Caco-2 (cell line): ENCODE results near the gene PHEX. TPM values are rescaled to one million over a fixed set of nuclear protein-coding genes. Genes with fewer than 3 reads are reported as not detected.

Source experiments
- BruUV-seq: library from RNA; stranded (reverse); fragments of 400-500 nt; replicated peaks from 2 replicates; lab custom pipeline; 2021; lab: Mats Ljungman, UMichigan
- CTCF ChIA-PET: fragments of 300-600 bp; sonication (Branson Sonifier 250); formaldehyde crosslinking; loops from one replicate; lab custom pipeline; 2022; ENCODE audit warnings: antibody characterized with exemption; lab: Charles Lee
- POLR2A ChIA-PET: fragments of 300-600 bp; sonication (Branson Sonifier 250); formaldehyde crosslinking; loops from one replicate; lab custom pipeline; 2022; ENCODE audit warnings: antibody characterized with exemption; lab: Charles Lee
- DNase-seq, 2 experiments: peaks; one replicate each; pipeline versions ENCODE4 v3.0.0 to v3.0.0-alpha.2; 2020 to 2022
- H3K27me3 ChIP-seq: replicated peaks from 2 replicates; pipeline ENCODE4 v1.6.0; 2011; ENCODE audit warnings: low read length; ENCODE audit not compliant: control insufficient read depth, insufficient read depth
- H3K36me3 ChIP-seq: 2 replicates; pipeline ENCODE4 v1.5.1; 2011; ENCODE audit warnings: low read length; ENCODE audit not compliant: control insufficient read depth, insufficient read depth
- H3K4me1 ChIP-seq: fragments of 250-450 bp; sonication (Bioruptor Pico); 2 replicates; pipeline ENCODE4 v1.5.1; 2020; ENCODE audit warnings: mild to moderate bottlenecking
- H3K4me3 ChIP-seq: 2 replicates; pipeline ENCODE4 v1.5.1; 2011; ENCODE audit warnings: low read depth, mild to moderate bottlenecking, control low read depth, low read length
- H3K9me3 ChIP-seq: fragments of 250-450 bp; sonication (Bioruptor Pico); 2 replicates; pipeline ENCODE4 v1.5.1; 2020; ENCODE audit warnings: mild to moderate bottlenecking, moderate library complexity
- H3K27ac Mint-ChIP-seq: one replicate; pipeline ENCODE4 v1.8.0; 2022; ENCODE audit warnings: mixed read lengths; ENCODE audit not compliant: unreplicated experiment
- H3K27me3 Mint-ChIP-seq: one replicate; pipeline ENCODE4 v1.8.0; 2022; ENCODE audit warnings: mixed read lengths; ENCODE audit not compliant: insufficient read depth, unreplicated experiment
- H3K36me3 Mint-ChIP-seq: one replicate; pipeline ENCODE4 v1.8.0; 2022; ENCODE audit warnings: mild to moderate bottlenecking, mixed read lengths; ENCODE audit not compliant: insufficient read depth, unreplicated experiment
- H3K4me1 Mint-ChIP-seq: one replicate; pipeline ENCODE4 v1.8.0; 2022; ENCODE audit warnings: low read depth, mixed read lengths; ENCODE audit not compliant: unreplicated experiment
- H3K4me3 Mint-ChIP-seq: one replicate; pipeline ENCODE4 v1.8.0; 2022; ENCODE audit warnings: mild to moderate bottlenecking, moderate library complexity, mixed read lengths; ENCODE audit not compliant: unreplicated experiment
- H3K9me3 Mint-ChIP-seq: one replicate; pipeline ENCODE4 v1.8.0; 2022; ENCODE audit warnings: mixed read lengths; ENCODE audit not compliant: unreplicated experiment
- CTCF ChIP-seq, 2 experiments: fragments of 200-600 bp in 1 of 2; IDR thresholded peaks; 1 replicate in 1 of 2; 2 replicates in 1 of 2; pipeline versions ENCODE4 v1.5.1 to v1.8.0; 2011 to 2022; ENCODE audit warnings: antibody characterized with exemption in 1 of 2, control low read depth in 1 of 2, inconsistent platforms in 1 of 2, low read depth in 1 of 2, low read length in 1 of 2, mild to moderate bottlenecking in 1 of 2, moderate library complexity in 1 of 2; ENCODE audit not compliant: insufficient read depth in 1 of 2, severe bottlenecking in 1 of 2, unreplicated experiment in 1 of 2
- intact Hi-C: fragments of 100-400 bp; cut with micrococcal nuclease; formaldehyde crosslinking; loops from one replicate; pipeline ENCODE4 v1.10.0; 2022; ENCODE audit not compliant: unreplicated experiment
- total RNA-seq: library from RNA; stranded (reverse); gene quantifications from 2 replicates; pipeline ENCODE4 v1.2.3, GENCODE V29; 2022

Gene PHEX
- total RNA-seq, 1 experiment from 2014 or later: 0.75 TPM

GRCh38 chrX:22165732-22166457, 133.8 kb downstream of the PHEX start:
- H3K36me3 ChIP-seq: no peaks in the 10 kb centered on the region
- H3K4me1 Mint-ChIP-seq: no peaks in the 10 kb centered on the region
- H3K9me3 ChIP-seq: no peaks in the 10 kb centered on the region
- H3K4me3 ChIP-seq: no peak overlapping the region
- no peak overlapping the region for H3K4me3 Mint-ChIP-seq
- no peaks in the 10 kb centered on the region for H3K36me3 Mint-ChIP-seq
- no peaks in the 10 kb centered on the region for H3K9me3 Mint-ChIP-seq
- BruUV-seq: no TSS peak
- intact Hi-C loops: no loop called here
- ChIA-PET POLR2A (interaction anchor here (0.6 kb wide), 1 partner anchor 1574 kb away, joined by 5 read pairs; no protein-coding TSS in a partner anchor), CTCF (no interaction called here)
- no peaks in the 10 kb centered on the region for H3K27me3 ChIP-seq
- no peak for TF ChIP-seq CTCF (IDR thresholded peaks at IDR 0.05; ENCODE audit: insufficient read depth in 1 of 2, low read depth in 1 of 2, low read length in 1 of 2, severe bottlenecking in 1 of 2, unreplicated experiment in 1 of 2)
- no peaks in the 10 kb centered on the region for H3K27me3 Mint-ChIP-seq
- H3K27ac Mint-ChIP-seq: no peak overlapping the region
- no peaks in the 10 kb centered on the region for H3K4me1 ChIP-seq
- DNase-seq: no peak

GRCh38 chrX:22171287-22172060, 139.3 kb downstream of the PHEX start:
- H3K36me3 ChIP-seq: no peaks in the 10 kb centered on the region
- intact Hi-C loops: no loop called here
- BruUV-seq: no TSS peak
- CTCF ChIA-PET: no interaction called here
- POLR2A ChIA-PET: no interaction called here
- H3K27me3 ChIP-seq: no peaks in the 10 kb centered on the region
- H3K4me1 Mint-ChIP-seq: no peaks in the 10 kb centered on the region
- H3K36me3 Mint-ChIP-seq: no peaks in the 10 kb centered on the region
- H3K27me3 Mint-ChIP-seq: no peaks in the 10 kb centered on the region
- DNase-seq: no peak
- H3K9me3 Mint-ChIP-seq: no peaks in the 10 kb centered on the region
- no peaks in the 10 kb centered on the region for H3K4me1 ChIP-seq
- H3K27ac Mint-ChIP-seq: no peak overlapping the region
- no peak for TF ChIP-seq CTCF (IDR thresholded peaks at IDR 0.05; ENCODE audit: insufficient read depth in 1 of 2, low read depth in 1 of 2, low read length in 1 of 2, severe bottlenecking in 1 of 2, unreplicated experiment in 1 of 2)
- no peak overlapping the region for H3K4me3 ChIP-seq
- no peak overlapping the region for H3K4me3 Mint-ChIP-seq
- no peaks in the 10 kb centered on the region for H3K9me3 ChIP-seq

GRCh38 chrX:22173966-22174365, 141.8 kb downstream of the PHEX start:
- Mint-ChIP-seq H3K9me3 (no peaks in the 10 kb centered on the region), H3K27ac (no peak overlapping the region), H3K4me1 (no peaks in the 10 kb centered on the region), H3K4me3 (no peak overlapping the region), H3K36me3 (no peaks in the 10 kb centered on the region), H3K27me3 (no peaks in the 10 kb centered on the region)
- DNase-seq: no peak
- Histone ChIP-seq H3K36me3 (no peaks in the 10 kb centered on the region), H3K9me3 (no peaks in the 10 kb centered on the region), H3K27me3 (no peaks in the 10 kb centered on the region), H3K4me1 (no peaks in the 10 kb centered on the region), H3K4me3 (no peak overlapping the region)
- ChIA-PET POLR2A (no interaction called here), CTCF (no interaction called here)
- TF ChIP-seq CTCF (IDR thresholded peaks at IDR 0.05; ENCODE audit: insufficient read depth in 1 of 2, low read depth in 1 of 2, low read length in 1 of 2, severe bottlenecking in 1 of 2, unreplicated experiment in 1 of 2): no peak
- intact Hi-C loops: no loop called here
- no TSS peak for BruUV-seq
